NT2/D1 (cell line): ENCODE measurements around the gene CCDC86.

Experiments
- DNase-seq: peaks from one replicate; pipeline ENCODE4 v3.0.0-alpha.2; 2011; ENCODE audit warnings: low read depth, low spot score
- H3K27me3 ChIP-seq: 2 replicates; pipeline ENCODE4 v1.6.0; 2011; ENCODE audit warnings: mild to moderate bottlenecking; ENCODE audit not compliant: insufficient read length, insufficient read depth
- H3K36me3 ChIP-seq: 2 replicates; pipeline ENCODE4 v1.6.1; 2011; ENCODE audit warnings: mild to moderate bottlenecking, low read length, mixed read lengths; ENCODE audit not compliant: insufficient read depth, insufficient read length
- H3K4me1 ChIP-seq: 2 replicates; pipeline ENCODE4 v1.5.1; 2011; ENCODE audit not compliant: insufficient read depth, insufficient read length
- H3K4me3 ChIP-seq: 2 replicates; pipeline ENCODE4 v1.5.1; 2011; ENCODE audit warnings: low read depth; ENCODE audit not compliant: insufficient read length
- H3K9ac ChIP-seq: 2 replicates; pipeline ENCODE4 v1.6.0; 2011; ENCODE audit warnings: low read depth; ENCODE audit not compliant: insufficient read length
- H3K9me3 ChIP-seq: 2 replicates; pipeline ENCODE4 v1.5.1; 2011; ENCODE audit warnings: mild to moderate bottlenecking, low read length; ENCODE audit not compliant: insufficient read depth
- SUZ12 ChIP-seq: IDR thresholded peaks from 2 replicates; pipeline ENCODE4 v1.6.1; 2011; ENCODE audit not compliant: insufficient read length, insufficient read depth; ENCODE audit errors: extremely low read depth
- YY1 ChIP-seq: IDR thresholded peaks from 2 replicates; pipeline ENCODE4 v1.6.1; 2011; ENCODE audit not compliant: insufficient read length, insufficient read depth
- ZNF274 ChIP-seq: IDR thresholded peaks from 2 replicates; pipeline ENCODE4 v1.6.1; 2011; ENCODE audit warnings: mild to moderate bottlenecking, low read depth, low read length

CCDC86 gene

DNA sequence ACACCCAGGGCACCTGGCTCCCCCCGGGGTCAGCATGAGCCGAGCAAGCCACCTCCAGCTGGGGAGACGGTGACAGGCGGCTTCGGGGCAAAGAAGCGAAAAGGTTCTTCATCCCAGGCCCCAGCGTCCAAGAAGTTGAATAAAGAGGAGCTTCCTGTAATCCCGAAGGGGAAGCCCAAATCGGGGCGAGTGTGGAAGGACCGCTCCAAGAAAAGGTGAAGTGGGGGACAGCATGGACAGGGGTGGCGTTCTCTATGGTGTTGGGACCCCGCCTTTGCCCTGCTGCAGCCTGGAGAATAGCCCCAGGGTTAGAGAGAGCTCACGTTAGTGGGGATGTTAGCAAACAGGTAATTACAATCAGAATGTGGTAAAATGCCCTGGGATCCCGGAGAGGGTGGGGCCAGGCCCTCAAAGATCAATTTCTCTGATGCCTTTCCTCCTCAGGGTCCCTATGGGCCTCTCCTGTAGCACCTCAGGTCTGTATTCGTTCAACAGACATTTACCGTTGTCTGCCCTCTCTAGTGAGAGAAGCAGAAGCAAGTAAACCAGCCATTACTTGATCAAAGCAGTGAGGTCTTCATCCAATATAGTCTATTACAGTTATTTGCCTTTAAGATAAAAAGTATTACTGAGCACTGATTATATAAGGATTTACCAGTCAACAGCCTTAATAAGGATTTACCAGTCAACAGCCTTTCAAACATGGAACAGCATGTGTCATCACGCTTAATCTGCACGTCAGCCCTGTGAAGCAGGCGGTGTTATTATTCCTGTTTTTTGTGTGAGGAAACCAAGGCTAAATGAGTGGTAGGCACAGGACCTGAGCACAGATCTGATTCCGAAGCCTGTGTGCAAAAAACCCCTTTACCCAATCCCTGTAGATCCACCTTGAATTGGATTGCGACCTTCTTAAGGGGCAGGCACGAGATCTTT lies 1.0 kb downstream of the CCDC86 start:
- TF ChIP-seq YY1 (no peak), ZNF274 (no peak), SUZ12 (no peak)
- H3K27me3 ChIP-seq = no peaks in the 10 kb centered on the region
- peak overlapping the region; percentile 97 for H3K9ac ChIP-seq
- H3K4me3 ChIP-seq = peak overlapping the region; percentile 96
- no peak for DNase-seq
- H3K36me3 ChIP-seq = peaks cover 46% of the 10 kb centered on the region
- peaks cover 19% of the 10 kb centered on the region for H3K4me1 ChIP-seq
- H3K9me3 ChIP-seq = no peaks in the 10 kb centered on the region

DNA sequence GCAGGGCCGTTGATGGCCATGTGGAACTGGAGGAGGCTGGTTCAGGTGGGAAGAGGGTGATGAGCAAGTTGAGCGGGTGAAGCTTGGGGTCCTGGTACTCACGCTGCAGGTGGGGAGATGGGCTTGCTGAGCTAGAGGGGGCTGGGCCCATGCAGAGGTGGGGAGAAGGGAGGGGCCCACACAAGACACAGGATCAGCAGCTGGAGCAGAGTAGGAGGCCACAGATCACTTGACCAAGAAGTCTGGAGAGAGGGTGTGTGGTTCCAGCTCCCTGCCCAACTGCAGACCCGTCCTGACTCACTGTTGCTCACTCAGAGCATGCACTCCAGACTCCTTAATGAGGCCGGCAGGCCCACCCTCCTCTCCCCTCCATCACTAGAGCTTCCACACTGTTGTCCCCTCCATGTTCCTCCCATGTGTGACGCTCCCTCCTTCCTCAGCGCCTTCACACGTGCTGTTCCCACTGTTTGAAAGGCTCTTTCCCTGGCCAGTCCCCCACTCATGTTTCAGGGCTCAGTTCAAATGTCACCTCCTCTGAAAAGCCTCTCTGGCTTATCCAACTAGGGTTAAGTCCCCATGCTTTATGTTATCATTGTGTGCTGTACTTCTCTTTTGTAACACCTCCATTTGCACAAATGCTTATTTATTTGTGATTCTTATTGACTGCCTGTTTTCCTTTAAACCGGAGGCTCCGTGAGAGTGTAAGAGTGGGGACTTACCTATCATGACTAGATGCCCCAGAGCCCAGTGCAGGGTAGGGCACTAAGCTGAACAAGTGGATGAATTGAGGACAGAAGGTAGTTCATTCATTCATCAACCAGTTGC lies 2.3 kb downstream of the CCDC86 start:
- no peak for DNase-seq

DNA sequence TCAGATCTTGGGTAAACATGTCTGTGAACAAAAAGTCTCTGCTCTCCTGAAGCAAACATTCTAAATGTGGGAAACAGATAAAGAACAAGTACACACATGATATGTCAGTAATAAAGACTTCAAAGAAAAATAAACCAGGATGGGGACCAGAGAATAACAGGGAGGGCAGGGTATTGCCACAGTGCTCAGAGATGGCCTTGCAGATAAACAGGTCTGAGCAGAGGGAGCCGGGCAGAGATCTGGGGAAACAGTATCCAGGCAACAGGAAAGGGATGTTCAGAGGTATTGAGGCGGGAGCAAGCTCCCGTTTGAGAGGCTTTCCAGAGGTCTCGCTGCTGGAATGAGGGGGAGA lies 2.9 kb downstream of the CCDC86 start:
- Histone ChIP-seq H3K4me3 (no peak overlapping the region), H3K36me3 (peaks cover 65% of the 10 kb centered on the region), H3K9me3 (no peaks in the 10 kb centered on the region), H3K4me1 (peaks cover 18% of the 10 kb centered on the region), H3K27me3 (no peaks in the 10 kb centered on the region), H3K9ac (no peak overlapping the region)
- TF ChIP-seq SUZ12 (no peak), ZNF274 (no peak), YY1 (no peak)
- DNase-seq = no peak

More for the DNA sequence above, 2.3 kb downstream of the CCDC86 start:
- Histone ChIP-seq H3K4me1 (peaks cover 18% of the 10 kb centered on the region), H3K27me3 (no peaks in the 10 kb centered on the region), H3K4me3 (peak overlapping the region; percentile 96), H3K9ac (peak overlapping the region; percentile 97), H3K9me3 (no peaks in the 10 kb centered on the region), H3K36me3 (peaks cover 59% of the 10 kb centered on the region)
- no peak for TF ChIP-seq SUZ12
- no peak for TF ChIP-seq YY1
- TF ChIP-seq ZNF274 = no peak

DNA sequence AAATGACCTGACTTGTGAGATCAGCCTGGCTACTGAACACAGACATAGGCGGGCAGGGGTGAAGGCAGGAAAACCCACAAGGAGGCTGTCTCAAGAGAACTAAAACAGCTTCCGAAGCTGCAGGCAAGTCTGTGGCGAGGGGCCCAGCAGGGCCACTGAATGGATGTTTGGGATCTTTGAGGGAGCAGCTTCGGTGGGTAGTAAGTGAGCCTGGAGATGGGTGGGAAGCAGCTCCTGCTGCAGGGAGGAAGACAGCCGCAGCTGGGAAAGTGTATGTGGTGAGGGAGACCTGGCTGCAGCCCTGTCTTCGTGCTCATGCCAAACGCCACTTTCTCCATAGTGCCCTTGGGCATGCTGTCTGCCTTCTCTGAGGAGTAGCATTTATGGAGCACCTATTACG lies 3.4 kb downstream of the CCDC86 start:
- no peak for DNase-seq
- no peak overlapping the region for H3K4me3 ChIP-seq
- peak overlapping the region; percentile 24 for H3K9ac ChIP-seq
- TF ChIP-seq ZNF274 = no peak
- TF ChIP-seq SUZ12 = no peak
- no peak for TF ChIP-seq YY1
- H3K9me3 ChIP-seq = no peaks in the 10 kb centered on the region
- peaks cover 18% of the 10 kb centered on the region for H3K4me1 ChIP-seq
- no peaks in the 10 kb centered on the region for H3K27me3 ChIP-seq
- peaks cover 70% of the 10 kb centered on the region for H3K36me3 ChIP-seq

DNA sequence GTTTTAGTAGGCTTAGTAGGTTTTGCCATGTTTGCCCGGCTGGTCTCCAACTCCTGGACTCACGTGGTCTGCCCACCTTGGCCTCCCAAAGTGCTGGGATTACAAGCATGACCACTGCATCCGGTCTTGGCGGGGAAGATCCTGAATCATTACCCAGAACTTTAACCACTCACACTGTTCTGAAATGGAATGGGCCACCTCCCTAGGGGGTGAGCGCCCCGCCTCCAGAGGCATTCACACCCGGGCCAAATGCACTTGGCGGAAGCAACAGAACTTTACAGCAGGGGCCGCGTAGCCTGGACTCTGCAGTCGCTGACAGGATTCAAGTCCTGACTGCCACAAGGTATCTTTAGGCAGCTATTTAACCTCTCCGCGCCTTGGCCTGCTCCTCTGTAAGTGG lies 5.4 kb downstream of the CCDC86 start:
- no peak overlapping the region for H3K4me3 ChIP-seq
- no peaks in the 10 kb centered on the region for H3K27me3 ChIP-seq
- TF ChIP-seq ZNF274 = no peak
- no peak for TF ChIP-seq SUZ12
- TF ChIP-seq YY1 = no peak
- peaks cover 11% of the 10 kb centered on the region for H3K4me1 ChIP-seq
- no peaks in the 10 kb centered on the region for H3K9me3 ChIP-seq
- H3K36me3 ChIP-seq = peaks cover 88% of the 10 kb centered on the region
- no peak overlapping the region for H3K9ac ChIP-seq
- no peak for DNase-seq

DNA sequence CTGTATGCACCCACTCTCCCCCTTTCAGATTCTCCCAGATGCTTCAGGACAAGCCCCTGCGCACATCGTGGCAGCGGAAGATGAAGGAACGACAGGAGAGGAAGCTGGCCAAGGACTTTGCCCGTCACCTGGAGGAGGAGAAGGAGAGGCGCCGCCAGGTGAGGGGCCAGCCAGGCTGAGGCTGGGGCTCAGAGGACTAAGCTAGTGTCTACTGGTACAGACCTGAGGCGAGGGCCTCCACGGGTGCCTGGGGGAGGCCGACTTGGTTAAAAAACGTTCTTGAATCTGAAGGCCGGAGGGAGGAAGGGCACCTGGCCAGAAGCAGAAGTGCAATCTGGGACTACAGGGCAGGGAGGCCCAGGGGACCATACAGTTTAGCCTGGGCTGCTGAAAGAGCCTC lies 6.0 kb downstream of the CCDC86 start:
- no peaks in the 10 kb centered on the region for H3K27me3 ChIP-seq
- H3K4me1 ChIP-seq = peaks cover 11% of the 10 kb centered on the region
- TF ChIP-seq SUZ12 = no peak
- no peak for TF ChIP-seq ZNF274
- TF ChIP-seq YY1 = no peak
- no peak overlapping the region for H3K4me3 ChIP-seq
- no peak for DNase-seq
- H3K9ac ChIP-seq = no peak overlapping the region
- peaks cover 94% of the 10 kb centered on the region for H3K36me3 ChIP-seq
- H3K9me3 ChIP-seq = no peaks in the 10 kb centered on the region

DNA sequence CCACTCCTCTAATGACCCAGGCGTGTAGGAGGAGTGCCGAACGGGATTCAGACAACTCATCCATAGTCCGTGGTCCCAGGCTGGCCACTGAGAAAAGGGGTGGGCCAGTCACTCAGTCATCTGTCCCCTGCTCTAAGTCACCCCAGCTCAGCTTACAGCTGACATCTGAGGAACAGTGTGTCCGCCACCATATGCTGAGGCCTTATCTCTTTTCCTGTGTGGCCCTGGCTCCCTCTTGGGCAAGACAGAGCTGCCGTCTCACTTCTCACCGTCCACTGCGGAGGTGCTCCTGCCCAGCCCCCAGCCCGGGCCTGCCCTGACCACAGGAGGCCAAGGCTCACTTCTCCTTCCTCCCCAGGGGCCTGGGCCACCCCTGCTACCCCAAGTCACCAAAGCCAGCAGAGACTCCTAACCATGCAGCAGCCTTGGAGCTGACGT lies 6.8 kb downstream of the CCDC86 start:
- Histone ChIP-seq H3K27me3 (no peaks in the 10 kb centered on the region), H3K36me3 (peaks cover 96% of the 10 kb centered on the region), H3K4me1 (peaks cover 7% of the 10 kb centered on the region), H3K9me3 (no peaks in the 10 kb centered on the region), H3K9ac (no peak overlapping the region), H3K4me3 (no peak overlapping the region)
- TF ChIP-seq SUZ12 (no peak), YY1 (no peak), ZNF274 (no peak)
- DNase-seq = no peak
